HK-2 (cell line): ENCODE measurements around the gene COL4A6.

Experiments used
- DNase-seq: peaks from one replicate; pipeline ENCODE4 v3.0.0-alpha.2; 2018; ENCODE audit not compliant: unreplicated experiment

COL4A6 gene

GRCh38 chrX:108159028-108159670, 279.1 kb downstream of the COL4A6 start:
- DNase-seq, result no peak

GRCh38 chrX:108157628-108158027, 280.6 kb downstream of the COL4A6 start:
- no peak for DNase-seq

GRCh38 chrX:108156934-108157466, 281.2 kb downstream of the COL4A6 start:
- DNase-seq, result no peak

- DNase-seq, result no peak
Observed at GRCh38 chrX:108156082-108156481, 282.1 kb downstream of the COL4A6 start.

- DNase-seq, result no peak
Observed at GRCh38 chrX:108148524-108148923, 289.7 kb downstream of the COL4A6 start.

GRCh38 chrX:108138814-108139702, 299.2 kb downstream of the COL4A6 start:
- no peak for DNase-seq

- DNase-seq, result no peak
Observed at GRCh38 chrX:108134724-108135123, 303.5 kb downstream of the COL4A6 start.

- DNase-seq, result no peak
Observed at GRCh38 chrX:108132876-108133275, 305.3 kb downstream of the COL4A6 start.

GRCh38 chrX:108132034-108132433, 306.2 kb downstream of the COL4A6 start:
- no peak for DNase-seq

- no peak for DNase-seq
Observed at GRCh38 chrX:108131471-108131870, 306.8 kb downstream of the COL4A6 start.

- no peak for DNase-seq
Observed at GRCh38 chrX:108130889-108131288, 307.3 kb downstream of the COL4A6 start.

GRCh38 chrX:108127152-108127551, 311.1 kb downstream of the COL4A6 start:
- no peak for DNase-seq

- no peak for DNase-seq
Observed at GRCh38 chrX:108126661-108127060, 311.6 kb downstream of the COL4A6 start.

GRCh38 chrX:108123591-108124366, 314.4 kb downstream of the COL4A6 start:
- DNase-seq, result no peak

GRCh38 chrX:108122748-108123147, 315.5 kb downstream of the COL4A6 start:
- DNase-seq, result no peak

GRCh38 chrX:108121291-108121690, 316.9 kb downstream of the COL4A6 start:
- no peak for DNase-seq

- DNase-seq, result no peak
Observed at GRCh38 chrX:108117988-108118387, 320.2 kb downstream of the COL4A6 start.

- DNase-seq, result no peak
Observed at GRCh38 chrX:108114541-108114940, 323.7 kb downstream of the COL4A6 start.
